Aorta (tissue), 5 donors: Measurements from ENCODE around the gene VPS35. TPM values are rescaled to one million over a fixed set of nuclear protein-coding genes. Genes with fewer than 3 reads are reported as not detected.
A peak's percentile ranks its signal among the peaks of the same experiment; 100 is the strongest.

Experiments used
- ATAC-seq: fragments of 200-7000 bp; cut with Tn5 transposase; one replicate; pipeline ENCODE4 v1.9.1; 2022; ENCODE audit warnings: moderate library complexity; ENCODE audit not compliant: low FRiP score
- DNase-seq, 2 donors: peaks; one replicate each; pipeline ENCODE4 v3.0.0-alpha.2; 2020
- H3K27ac ChIP-seq, 2 donors: one replicate each; pipeline ENCODE4 v1.5.1; 2013; ENCODE audit warnings: low read length in 2 of 2, mild to moderate bottlenecking in 2 of 2, moderate library complexity in 2 of 2, control low read depth in 1 of 2, inconsistent platforms in 1 of 2, low read depth in 1 of 2
- H3K27me3 ChIP-seq, 2 donors: one replicate each; pipeline ENCODE4 v1.6.1; 2013; ENCODE audit warnings: control low read depth in 1 of 2, low read length in 1 of 2, mild to moderate bottlenecking in 1 of 2, moderate library complexity in 1 of 2; ENCODE audit not compliant: insufficient read depth in 2 of 2, control insufficient read depth in 1 of 2
- H3K36me3 ChIP-seq, 2 donors: one replicate each; pipeline ENCODE4 v1.6.1; 2013; ENCODE audit warnings: control low read depth in 1 of 2, low read length in 1 of 2, mild to moderate bottlenecking in 1 of 2; ENCODE audit not compliant: insufficient read depth in 2 of 2, control insufficient read depth in 1 of 2
- H3K4me1 ChIP-seq, 2 donors: one replicate each; pipeline ENCODE4 v1.6.1; 2013; ENCODE audit warnings: low read length in 2 of 2, control low read depth in 1 of 2, mild to moderate bottlenecking in 1 of 2, moderate library complexity in 1 of 2; ENCODE audit not compliant: insufficient read depth in 2 of 2, control insufficient read depth in 1 of 2
- H3K4me3 ChIP-seq, 2 donors: one replicate each; pipeline ENCODE4 v1.5.1; 2013; ENCODE audit warnings: low read length in 2 of 2, control low read depth in 1 of 2, mild to moderate bottlenecking in 1 of 2
- H3K9me3 ChIP-seq: one replicate; pipeline ENCODE4 v1.6.1; 2013; ENCODE audit warnings: mild to moderate bottlenecking, low read length; ENCODE audit not compliant: control insufficient read depth
- WGBS, 2 donors: extraction: QIAGEN DNeasy Blood & Tissue Kit; methylation state at CpG; one replicate each; pipeline ENCODE4 v1.1.7; 2013; 5-methylcytosine and 5-hydroxymethylcytosine counted together
- intact Hi-C, 2 donors: fragments of 100-400 bp; cut with DNase I; formaldehyde crosslinking; loops; one replicate each; pipeline versions ENCODE4 v1.14.2 to v1.15.0; 2022
- polyA plus RNA-seq, 2 donors: library from polyadenylated mRNA; stranded (reverse); fragments of 200-250 nt; gene quantifications; one replicate each; pipeline ENCODE4 v1.2.3, GENCODE V29; 2013
- total RNA-seq, 2 donors: library from RNA; stranded (reverse); fragmentation: NEBNext Ultra II Directional; extraction: Animal tissue kit (Norgen Biotek cat#: 25700); gene quantifications; one replicate each; pipeline ENCODE4 v1.2.1, GENCODE V29; 2021
- donor health status: healthy with polysubstance abuse.
- donor health status: Bipolar disorder and iron deficiency.
- donor health status: DM: no; HTN: no; CAD: no.
- donor health status: DM: no; HTN: no; CAD: no.
- donor health status: DM: yes; HTN: yes; CAD: no.

The VPS35 gene
- total and polyA plus RNA-seq, 4 donors, result 27.5 to 79.5 (median 40.5) TPM

DNA sequence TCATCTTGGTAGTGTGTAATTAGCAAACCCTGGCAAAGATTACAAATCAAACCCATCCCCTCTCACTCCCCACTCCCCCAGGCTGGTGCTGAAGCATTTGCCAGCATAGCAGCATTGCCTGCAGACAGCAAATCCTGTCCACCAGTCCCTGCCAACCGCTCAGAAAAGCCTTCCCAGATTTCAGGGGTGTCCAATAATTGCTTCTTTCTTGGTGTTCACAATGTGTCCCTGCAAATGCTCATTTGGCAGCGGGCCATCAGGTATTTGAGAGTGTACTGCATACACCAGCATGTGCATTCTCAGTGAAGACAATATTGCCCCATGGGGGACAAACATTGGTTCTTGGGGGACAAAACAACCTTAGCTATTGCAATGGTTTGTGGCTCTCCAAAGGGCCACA lies 28.7 kb upstream of the VPS35 start:
- no peaks in the 10 kb centered on the region for H3K9me3 ChIP-seq
- no peak overlapping the region for H3K4me3 ChIP-seq
- no peaks in the 10 kb centered on the region for H3K4me1 ChIP-seq
- H3K27ac ChIP-seq, result no peak overlapping the region
- no peaks in the 10 kb centered on the region for H3K36me3 ChIP-seq
- H3K27me3 ChIP-seq, result peaks cover 0 to 3% of the 10 kb centered on the region in 2 donors
- intact Hi-C loops, result no loop called here
- 58 to 71% methylated on average over 2 of the region's 2 CpGs for WGBS, 2 donors
- ATAC-seq (no peak), DNase-seq (no peak)

- no peaks in the 10 kb centered on the region for H3K4me1 ChIP-seq
- no peak overlapping the region for H3K4me3 ChIP-seq
- WGBS, 2 donors, result 38 to 46% methylated on average over 6 of the region's 6 CpGs
- intact Hi-C loops, result no loop called here
- peaks cover 0 to 3% of the 10 kb centered on the region in 2 donors for H3K27me3 ChIP-seq
- DNase-seq (no peak), ATAC-seq (no peak)
- no peak overlapping the region for H3K27ac ChIP-seq
- no peaks in the 10 kb centered on the region for H3K9me3 ChIP-seq
- no peaks in the 10 kb centered on the region for H3K36me3 ChIP-seq
Measured at GRCh38 chr16:46715769-46716305, 26.9 kb upstream of the VPS35 start.

DNA sequence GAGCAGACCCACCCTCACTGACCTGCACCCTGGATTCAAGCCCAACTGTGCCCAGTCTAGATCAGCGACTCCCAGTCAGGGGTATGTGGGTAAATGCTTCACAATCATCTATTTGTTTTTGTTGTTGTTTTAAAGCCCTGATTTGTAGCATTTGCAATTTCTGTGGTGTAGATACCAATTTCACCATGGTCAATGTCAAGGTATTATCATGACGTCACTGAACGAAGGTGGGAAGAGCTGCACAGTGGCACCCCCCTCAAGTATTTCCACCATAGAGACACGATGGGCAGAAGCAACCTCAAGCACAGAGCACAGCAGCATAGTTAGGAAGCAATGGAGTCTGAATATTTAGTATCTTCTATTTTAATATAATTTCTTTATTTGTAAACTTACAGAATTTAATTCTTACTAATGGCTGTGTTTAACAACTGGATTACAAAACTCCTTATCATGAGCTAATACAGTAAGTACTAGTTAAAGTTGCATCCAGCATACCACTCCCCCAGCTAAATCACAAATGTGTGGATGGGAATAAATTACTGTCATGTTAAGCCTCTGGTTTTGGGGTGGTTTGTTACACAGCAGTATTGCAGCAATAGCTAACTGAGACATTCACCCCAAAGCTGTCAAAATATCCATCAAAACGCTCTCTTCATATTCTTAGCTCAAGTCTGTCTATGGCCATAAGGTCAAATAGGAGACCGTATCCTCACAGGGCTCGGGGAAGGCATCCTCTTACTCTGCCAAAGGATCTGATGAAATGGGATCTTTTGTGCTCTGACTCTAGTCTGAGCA lies 26.0 kb upstream of the VPS35 start:
- Histone ChIP-seq H3K4me1 (no peaks in the 10 kb centered on the region), H3K27me3 (peaks cover 0 to 3% of the 10 kb centered on the region in 2 donors), H3K27ac (no peak overlapping the region), H3K36me3 (no peaks in the 10 kb centered on the region), H3K9me3 (no peaks in the 10 kb centered on the region), H3K4me3 (no peak overlapping the region)
- ATAC-seq (no peak), DNase-seq (no peak)
- intact Hi-C loops, result no loop called here
- 87 to 90% methylated on average over 7 of the region's 7 CpGs for WGBS, 2 donors

GRCh38 chr16:46713634-46714033 lies 24.7 kb upstream of the VPS35 start:
- intact Hi-C loops, result no loop called here
- no peak for ATAC-seq
- 76 to 77% methylated on average over 3 of the region's 3 CpGs for WGBS, 2 donors
- H3K4me3 ChIP-seq, result no peak overlapping the region
- peaks cover 0 to 3% of the 10 kb centered on the region in 2 donors for H3K27me3 ChIP-seq
- no peaks in the 10 kb centered on the region for H3K4me1 ChIP-seq
- H3K9me3 ChIP-seq, result no peaks in the 10 kb centered on the region
- no peak overlapping the region for H3K27ac ChIP-seq
- no peak for DNase-seq
- H3K36me3 ChIP-seq, result no peaks in the 10 kb centered on the region

DNA sequence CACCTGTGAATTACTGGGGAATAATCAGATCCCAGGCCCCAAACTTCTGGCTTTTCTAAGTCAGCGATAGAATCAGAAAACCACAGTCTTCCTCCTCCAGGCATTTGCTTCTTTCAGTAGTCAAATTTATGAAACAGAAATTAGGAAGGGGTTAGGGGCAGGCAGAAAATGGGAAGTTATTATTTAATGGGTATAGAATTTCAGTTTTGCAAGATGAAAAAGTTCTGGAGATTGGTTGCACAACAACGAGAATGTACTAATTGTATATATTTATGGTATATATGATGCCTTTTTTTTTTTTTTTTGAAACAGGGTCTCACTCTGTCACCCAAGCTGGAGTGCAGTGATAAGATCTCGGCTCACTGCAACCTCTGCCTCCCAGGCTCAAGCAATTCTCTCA lies 23.9 kb upstream of the VPS35 start:
- ATAC-seq (no peak), DNase-seq (no peak)
- Histone ChIP-seq H3K27me3 (peaks cover 0 to 3% of the 10 kb centered on the region in 2 donors), H3K36me3 (no peaks in the 10 kb centered on the region), H3K9me3 (no peaks in the 10 kb centered on the region), H3K4me1 (no peaks in the 10 kb centered on the region), H3K27ac (no peak overlapping the region), H3K4me3 (no peak overlapping the region)
- intact Hi-C loops, result no loop called here
- WGBS, 2 donors, result 87 to 91% methylated on average over 3 of the region's 3 CpGs

DNA sequence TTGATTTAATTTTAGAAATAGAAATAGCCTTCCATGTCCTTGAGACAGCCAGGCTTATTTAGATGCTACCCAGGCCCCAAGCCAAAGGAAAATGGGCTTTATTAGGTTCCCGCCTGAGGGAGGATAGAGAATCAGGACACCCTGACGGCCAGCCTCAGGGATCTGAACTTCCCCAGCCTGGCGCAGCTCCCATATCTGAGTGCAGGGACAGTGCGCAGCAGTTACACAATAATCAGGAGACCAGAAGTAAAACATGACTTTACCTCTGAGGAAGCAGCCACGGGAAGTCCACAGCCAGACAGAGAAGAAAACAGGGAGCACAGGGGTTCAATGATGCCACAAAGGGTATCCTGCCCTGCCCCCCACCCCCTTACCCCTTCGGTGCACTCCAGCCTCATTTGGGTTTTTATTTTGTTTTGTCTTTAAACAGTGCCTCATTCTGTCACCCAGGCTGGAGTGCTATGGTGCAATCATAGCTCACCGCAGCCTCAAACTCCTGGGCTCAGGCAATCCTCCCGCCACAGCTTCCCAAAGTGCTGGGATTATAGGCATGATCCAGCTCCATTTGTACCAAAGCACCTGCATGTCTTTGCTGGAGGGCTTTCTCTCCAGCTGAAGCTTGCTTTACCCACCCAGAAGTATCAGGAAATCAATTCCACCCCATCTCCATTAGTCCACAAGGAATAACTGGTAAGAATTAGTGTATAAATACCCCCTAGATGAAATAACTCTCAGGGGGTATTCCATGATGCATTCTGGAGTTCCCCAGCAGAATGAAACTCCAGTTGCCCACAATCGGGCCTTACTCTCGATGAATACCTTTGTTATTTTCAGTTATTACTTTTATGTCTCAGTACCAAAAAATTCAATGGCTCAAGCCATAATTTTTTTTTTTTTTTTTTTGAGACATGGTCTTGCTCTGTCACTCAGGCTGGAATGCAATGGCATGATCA lies 22.4 kb upstream of the VPS35 start:
- no peak for ATAC-seq
- Histone ChIP-seq H3K36me3 (no peaks in the 10 kb centered on the region), H3K27me3 (no peaks in the 10 kb centered on the region), H3K27ac (no peak overlapping the region), H3K4me1 (no peaks in the 10 kb centered on the region), H3K9me3 (no peaks in the 10 kb centered on the region), H3K4me3 (no peak overlapping the region)
- intact Hi-C loops, result no loop called here
- WGBS, 2 donors, result 77 to 78% methylated on average over 10 of the region's 10 CpGs
- peak in 1 of 2 donors; percentile 65 for DNase-seq

- H3K4me3 ChIP-seq, result no peak overlapping the region
- H3K27ac ChIP-seq, result no peak overlapping the region
- no peaks in the 10 kb centered on the region for H3K36me3 ChIP-seq
- H3K4me1 ChIP-seq, result no peaks in the 10 kb centered on the region
- no peak for DNase-seq
- H3K27me3 ChIP-seq, result no peaks in the 10 kb centered on the region
- H3K9me3 ChIP-seq, result no peaks in the 10 kb centered on the region
- 17 to 20% methylated on average over 3 of the region's 3 CpGs for WGBS, 2 donors
- ATAC-seq, result no peak
- intact Hi-C loops, result no loop called here
Measured at GRCh38 chr16:46709469-46710005, 20.6 kb upstream of the VPS35 start.

DNA sequence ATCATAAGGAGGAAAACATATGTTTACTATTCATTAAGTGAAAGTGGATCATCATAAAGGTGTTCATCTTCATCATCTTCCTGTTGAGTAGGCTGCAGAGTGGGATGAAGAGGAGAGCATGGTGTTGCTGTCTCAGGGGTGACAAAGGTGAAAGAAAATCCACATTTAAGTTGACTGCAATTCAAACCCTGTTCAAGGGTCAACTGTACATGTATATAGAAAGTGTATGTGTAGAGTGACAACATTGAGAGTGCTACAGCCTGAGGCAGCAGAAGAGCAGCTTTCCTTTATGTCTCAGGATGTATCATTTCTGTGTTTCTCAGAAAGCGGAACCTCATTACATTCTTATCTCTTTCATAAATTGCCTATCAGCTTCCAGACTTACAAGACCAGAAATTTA lies 17.7 kb upstream of the VPS35 start:
- H3K9me3 ChIP-seq, result no peaks in the 10 kb centered on the region
- H3K4me1 ChIP-seq, result no peaks in the 10 kb centered on the region
- no peaks in the 10 kb centered on the region for H3K27me3 ChIP-seq
- H3K4me3 ChIP-seq, result no peak overlapping the region
- H3K36me3 ChIP-seq, result no peaks in the 10 kb centered on the region
- intact Hi-C loops, result no loop called here
- no peak overlapping the region for H3K27ac ChIP-seq
- DNase-seq, result no peak
- ATAC-seq, result no peak
- WGBS, 2 donors, result 0% methylated on average over 1 of the region's 1 CpG
